ENCODE results near the gene PAX8. TPM values are rescaled to one million over a fixed set of nuclear protein-coding genes. Genes with fewer than 3 reads are reported as not detected.

The PAX8 gene
- total and polyA plus RNA-seq, 2 experiments from 2014 or later, result 0.16 TPM; not detected in 1

GRCh38 chr2:113231064-113231463 lies 47.7 kb downstream of the PAX8 start:
- Histone ChIP-seq H3K27ac (peak overlapping the region; percentile 21), H4K20me1 (ENCODE audit: insufficient read depth, poor library complexity, severe bottlenecking) (no peaks in the 10 kb centered on the region), H3K4me1 (ENCODE audit: insufficient read depth) (peaks cover 8% of the 10 kb centered on the region), H3K9me2 (replicated peaks; ENCODE audit: insufficient read depth) (no peaks in the 10 kb centered on the region), H3K27me3 (no peaks in the 10 kb centered on the region), H3K4me3 (no peak overlapping the region), H3K9me3 (ENCODE audit: low read depth) (no peaks in the 10 kb centered on the region), H2AFZ (no peak overlapping the region), H3K4me2 (no peak overlapping the region), H3K79me2 (no peaks in the 10 kb centered on the region), H3K36me3 (replicated peaks; ENCODE audit: insufficient read depth, low read depth) (no peaks in the 10 kb centered on the region)
- 37% methylated on average over 3 of the region's 3 CpGs for whole genome bisulfite sequencing (ENCODE audit: low lambda C conversion rate, missing lambda C conversion rate)
- no peak for DNase-seq (ENCODE audit: low spot score)
- TF ChIP-seq EZH2phosphoT487 (IDR thresholded peaks at IDR 0.05; ENCODE audit: low read depth, severe bottlenecking, unreplicated experiment), result no peak
- no peak for TF ChIP-seq EZH2 (IDR thresholded peaks at IDR 0.05; ENCODE audit: borderline replicate concordance)
- TF ChIP-seq CTCF (IDR thresholded peaks at IDR 0.05; ENCODE audit: poor library complexity), result no peak

- TF ChIP-seq EZH2 (IDR thresholded peaks at IDR 0.05; ENCODE audit: borderline replicate concordance) (no peak), EZH2phosphoT487 (IDR thresholded peaks at IDR 0.05; ENCODE audit: low read depth, severe bottlenecking, unreplicated experiment) (no peak), CTCF (IDR thresholded peaks at IDR 0.05; ENCODE audit: poor library complexity) (no peak)
- no peaks in the 10 kb centered on the region for H4K20me1 ChIP-seq (ENCODE audit: insufficient read depth, poor library complexity, severe bottlenecking)
- DNase-seq (ENCODE audit: low spot score), result no peak
- H3K27me3 ChIP-seq, result no peaks in the 10 kb centered on the region
- no peak overlapping the region for H3K4me3 ChIP-seq
- 85% methylated on average over 6 of the region's 6 CpGs for WGBS (ENCODE audit: low lambda C conversion rate, missing lambda C conversion rate)
- no peak overlapping the region for H3K4me2 ChIP-seq
- no peaks in the 10 kb centered on the region for H3K36me3 ChIP-seq (replicated peaks; ENCODE audit: insufficient read depth, low read depth)
- H3K79me2 ChIP-seq, result no peaks in the 10 kb centered on the region
- no peak overlapping the region for H2AFZ ChIP-seq
- H3K4me1 ChIP-seq (ENCODE audit: insufficient read depth), result peaks cover 10% of the 10 kb centered on the region
- no peaks in the 10 kb centered on the region for H3K9me2 ChIP-seq (replicated peaks; ENCODE audit: insufficient read depth)
- H3K9me3 ChIP-seq (ENCODE audit: low read depth), result no peaks in the 10 kb centered on the region
- peak overlapping the region; percentile 11 for H3K27ac ChIP-seq
Observed at GRCh38 chr2:113230531-113230930, 48.2 kb downstream of the PAX8 start.

- no peaks in the 10 kb centered on the region for H4K20me1 ChIP-seq (ENCODE audit: insufficient read depth, poor library complexity, severe bottlenecking)
- DNase-seq (ENCODE audit: low spot score), result no peak
- H3K4me2 ChIP-seq, result no peak overlapping the region
- no peaks in the 10 kb centered on the region for H3K9me2 ChIP-seq (replicated peaks; ENCODE audit: insufficient read depth)
- TF ChIP-seq EZH2 (IDR thresholded peaks at IDR 0.05; ENCODE audit: borderline replicate concordance) (no peak), EZH2phosphoT487 (IDR thresholded peaks at IDR 0.05; ENCODE audit: low read depth, severe bottlenecking, unreplicated experiment) (no peak), CTCF (IDR thresholded peaks at IDR 0.05; ENCODE audit: poor library complexity) (no peak)
- no peaks in the 10 kb centered on the region for H3K27me3 ChIP-seq
- H3K27ac ChIP-seq, result no peak overlapping the region
- 63% methylated on average over 3 of the region's 3 CpGs for WGBS (ENCODE audit: low lambda C conversion rate, missing lambda C conversion rate)
- no peaks in the 10 kb centered on the region for H3K9me3 ChIP-seq (ENCODE audit: low read depth)
- no peak overlapping the region for H3K4me3 ChIP-seq
- H3K36me3 ChIP-seq (replicated peaks; ENCODE audit: insufficient read depth, low read depth), result no peaks in the 10 kb centered on the region
- H3K79me2 ChIP-seq, result no peaks in the 10 kb centered on the region
- no peak overlapping the region for H2AFZ ChIP-seq
- H3K4me1 ChIP-seq (ENCODE audit: insufficient read depth), result peaks cover 12% of the 10 kb centered on the region
Observed at GRCh38 chr2:113229795-113230194, 48.9 kb downstream of the PAX8 start.

All from hepatocyte (in vitro differentiated cells).